ENCODE results near the gene CAMK1G.

Gene CAMK1G

DNA sequence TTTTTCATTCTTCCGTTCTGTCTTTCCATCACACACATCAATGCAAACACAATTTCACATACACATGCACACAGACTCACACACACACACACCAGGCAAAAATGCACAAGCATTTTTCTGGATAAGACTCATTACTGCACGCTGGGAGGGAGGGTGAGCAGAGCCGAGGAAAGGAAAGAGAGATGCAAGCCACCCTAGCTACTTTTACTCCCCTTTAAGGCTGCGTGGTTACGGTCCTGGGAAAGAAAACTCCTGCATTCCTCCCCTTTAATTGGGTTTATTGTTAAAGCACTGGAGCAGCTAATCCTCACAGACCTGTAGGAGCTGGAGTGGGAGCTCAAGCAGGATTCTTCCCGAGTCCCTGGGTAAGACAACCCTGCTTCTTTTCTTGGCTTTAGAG lies at the start of gene CAMK1G:
TSS of gene CAMK1G (plus strand) at position 307 of the 400 bp plus-strand sequence. CDS start 11,270 bp downstream, outside the sequence.
- Histone ChIP-seq H3K9ac (ENCODE audit: low read depth, low read length) (peak within 1 kb of the TSS; percentile 2; the same call in 1 of the 2 replicates), H3K9me3 (ENCODE audit: insufficient read depth, low read depth, low read length) (no peaks in the 10 kb centered on the region; the same call in 1 of the 2 replicates), H3K4me3 (ENCODE audit: low read length) (peak within 1 kb of the TSS; percentile 67), H3K27me3 (ENCODE audit: insufficient read depth, low read length) (peaks cover 34% of the 10 kb centered on the region), H3K36me3 (ENCODE audit: insufficient read depth, low read depth, low read length) (no peaks in the 10 kb centered on the region), H3K27ac (ENCODE audit: low read length) (no peak within 1 kb of the TSS), H3K4me1 (ENCODE audit: insufficient read depth, low read length) (peaks cover 18% of the 10 kb centered on the region)

- no peak overlapping the region for H3K27ac ChIP-seq (ENCODE audit: low read length)
- H3K4me3 ChIP-seq (ENCODE audit: low read length): no peak overlapping the region
- H3K27me3 ChIP-seq (ENCODE audit: insufficient read depth, low read length): no peaks in the 10 kb centered on the region; the same call in 1 of the 2 replicates
- H3K9ac ChIP-seq (ENCODE audit: low read depth, low read length): no peak overlapping the region
- H3K4me1 ChIP-seq (ENCODE audit: insufficient read depth, low read length): peaks cover 4% of the 10 kb centered on the region
- H3K9me3 ChIP-seq (ENCODE audit: insufficient read depth, low read depth, low read length): no peaks in the 10 kb centered on the region
- H3K36me3 ChIP-seq (ENCODE audit: insufficient read depth, low read depth, low read length): no peaks in the 10 kb centered on the region
Measured at GRCh38 chr1:209534496-209535250, 48.8 kb upstream of the CAMK1G start.

DNA sequence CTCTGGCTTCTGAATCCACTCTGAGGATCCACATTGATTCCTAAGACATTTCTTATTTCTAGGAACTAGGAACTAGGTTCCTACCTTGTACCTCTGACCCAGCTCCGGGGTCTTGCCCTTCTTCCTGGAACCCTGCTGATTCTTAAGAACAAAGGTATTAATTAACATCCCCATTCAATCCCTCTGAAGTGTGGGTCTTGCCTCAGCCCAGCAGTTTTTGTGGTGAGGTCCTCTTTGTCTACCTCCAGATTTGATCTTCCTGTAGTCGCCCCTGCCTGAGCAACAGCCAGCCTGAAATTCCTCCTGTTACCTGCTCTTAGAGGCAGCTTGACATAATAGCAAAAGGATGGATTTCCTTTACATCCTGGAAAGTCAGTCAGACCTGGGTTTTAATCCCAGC lies 46.7 kb upstream of the CAMK1G start:
- Histone ChIP-seq H3K27ac (ENCODE audit: low read length) (no peak overlapping the region), H3K36me3 (ENCODE audit: insufficient read depth, low read depth, low read length) (no peaks in the 10 kb centered on the region), H3K4me1 (ENCODE audit: insufficient read depth, low read length) (peaks cover 4% of the 10 kb centered on the region), H3K4me3 (ENCODE audit: low read length) (no peak overlapping the region), H3K9ac (ENCODE audit: low read depth, low read length) (no peak overlapping the region), H3K27me3 (ENCODE audit: insufficient read depth, low read length) (no peaks in the 10 kb centered on the region), H3K9me3 (ENCODE audit: insufficient read depth, low read depth, low read length) (no peaks in the 10 kb centered on the region)

GRCh38 chr1:209537336-209538114 lies 46.0 kb upstream of the CAMK1G start:
- Histone ChIP-seq H3K27me3 (ENCODE audit: insufficient read depth, low read length) (no peaks in the 10 kb centered on the region), H3K4me3 (ENCODE audit: low read length) (no peak overlapping the region)

DNA sequence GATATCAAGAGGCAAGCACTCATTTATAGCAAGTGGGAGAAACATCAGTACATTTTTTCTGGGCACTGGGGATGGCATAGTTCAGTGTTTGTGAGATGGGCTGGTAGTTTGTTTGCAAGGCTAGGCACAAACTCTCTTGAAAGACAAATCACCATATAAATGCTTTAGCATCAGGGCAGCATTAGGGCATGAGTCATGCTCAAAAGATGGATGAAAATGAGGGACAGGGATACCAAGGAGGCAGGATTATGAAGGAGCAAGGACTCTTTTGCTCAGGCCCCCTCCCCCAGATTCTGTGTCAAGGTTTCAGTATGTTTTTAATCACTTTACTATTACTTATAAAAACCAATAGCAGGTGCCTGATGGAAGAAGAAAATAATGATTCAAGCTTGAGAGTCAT lies 43.9 kb upstream of the CAMK1G start:
- no peaks in the 10 kb centered on the region for H3K27me3 ChIP-seq (ENCODE audit: insufficient read depth, low read length)
- no peak overlapping the region for H3K27ac ChIP-seq (ENCODE audit: low read length)
- no peak overlapping the region for H3K9ac ChIP-seq (ENCODE audit: low read depth, low read length)
- no peak overlapping the region for H3K4me3 ChIP-seq (ENCODE audit: low read length)
- no peaks in the 10 kb centered on the region for H3K9me3 ChIP-seq (ENCODE audit: insufficient read depth, low read depth, low read length)
- H3K4me1 ChIP-seq (ENCODE audit: insufficient read depth, low read length): peaks cover 4% of the 10 kb centered on the region
- no peaks in the 10 kb centered on the region for H3K36me3 ChIP-seq (ENCODE audit: insufficient read depth, low read depth, low read length)

More at GRCh38 chr1:209537336-209538114, 46.0 kb upstream of the CAMK1G start:
- H3K9me3 ChIP-seq (ENCODE audit: insufficient read depth, low read depth, low read length): no peaks in the 10 kb centered on the region
- no peak overlapping the region for H3K9ac ChIP-seq (ENCODE audit: low read depth, low read length)
- no peak overlapping the region for H3K27ac ChIP-seq (ENCODE audit: low read length)
- H3K36me3 ChIP-seq (ENCODE audit: insufficient read depth, low read depth, low read length): no peaks in the 10 kb centered on the region
- H3K4me1 ChIP-seq (ENCODE audit: insufficient read depth, low read length): peaks cover 4% of the 10 kb centered on the region

GRCh38 chr1:209542585-209542984 lies 40.9 kb upstream of the CAMK1G start:
- H3K9ac ChIP-seq (ENCODE audit: low read depth, low read length): no peak overlapping the region
- no peak overlapping the region for H3K4me3 ChIP-seq (ENCODE audit: low read length)
- H3K27me3 ChIP-seq (ENCODE audit: insufficient read depth, low read length): peaks cover 6% of the 10 kb centered on the region; the same call in 1 of the 2 replicates
- no peaks in the 10 kb centered on the region; the same call in 1 of the 2 replicates for H3K4me1 ChIP-seq (ENCODE audit: insufficient read depth, low read length)
- H3K36me3 ChIP-seq (ENCODE audit: insufficient read depth, low read depth, low read length): no peaks in the 10 kb centered on the region
- H3K9me3 ChIP-seq (ENCODE audit: insufficient read depth, low read depth, low read length): no peaks in the 10 kb centered on the region
- no peak overlapping the region for H3K27ac ChIP-seq (ENCODE audit: low read length)

GRCh38 chr1:209544098-209544497 lies 39.4 kb upstream of the CAMK1G start:
- no peaks in the 10 kb centered on the region for H3K9me3 ChIP-seq (ENCODE audit: insufficient read depth, low read depth, low read length)
- no peak overlapping the region for H3K27ac ChIP-seq (ENCODE audit: low read length)
- no peak overlapping the region for H3K4me3 ChIP-seq (ENCODE audit: low read length)

GRCh38 chr1:209545423-209545822 lies 38.1 kb upstream of the CAMK1G start:
- Histone ChIP-seq H3K27me3 (ENCODE audit: insufficient read depth, low read length) (peaks cover 14% of the 10 kb centered on the region; the same call in 1 of the 2 replicates), H3K36me3 (ENCODE audit: insufficient read depth, low read depth, low read length) (no peaks in the 10 kb centered on the region), H3K9ac (ENCODE audit: low read depth, low read length) (no peak overlapping the region), H3K27ac (ENCODE audit: low read length) (no peak overlapping the region), H3K4me3 (ENCODE audit: low read length) (no peak overlapping the region), H3K9me3 (ENCODE audit: insufficient read depth, low read depth, low read length) (no peaks in the 10 kb centered on the region), H3K4me1 (ENCODE audit: insufficient read depth, low read length) (peaks cover 6% of the 10 kb centered on the region)

More at GRCh38 chr1:209544098-209544497, 39.4 kb upstream of the CAMK1G start:
- H3K9ac ChIP-seq (ENCODE audit: low read depth, low read length): no peak overlapping the region
- H3K27me3 ChIP-seq (ENCODE audit: insufficient read depth, low read length): peaks cover 12% of the 10 kb centered on the region; the same call in 1 of the 2 replicates
- H3K4me1 ChIP-seq (ENCODE audit: insufficient read depth, low read length): peaks cover 2% of the 10 kb centered on the region
- H3K36me3 ChIP-seq (ENCODE audit: insufficient read depth, low read depth, low read length): no peaks in the 10 kb centered on the region

- Histone ChIP-seq H3K4me3 (ENCODE audit: low read length) (no peak overlapping the region), H3K9me3 (ENCODE audit: insufficient read depth, low read depth, low read length) (no peaks in the 10 kb centered on the region), H3K27ac (ENCODE audit: low read length) (no peak overlapping the region), H3K9ac (ENCODE audit: low read depth, low read length) (no peak overlapping the region), H3K27me3 (ENCODE audit: insufficient read depth, low read length) (peaks cover 22% of the 10 kb centered on the region; the same call in 1 of the 2 replicates), H3K36me3 (ENCODE audit: insufficient read depth, low read depth, low read length) (no peaks in the 10 kb centered on the region), H3K4me1 (ENCODE audit: insufficient read depth, low read length) (peaks cover 6% of the 10 kb centered on the region)
Measured at GRCh38 chr1:209546390-209547085, 37.0 kb upstream of the CAMK1G start.

- H3K4me1 ChIP-seq (ENCODE audit: insufficient read depth, low read length): peaks cover 10% of the 10 kb centered on the region
- H3K27ac ChIP-seq (ENCODE audit: low read length): no peak overlapping the region
- H3K36me3 ChIP-seq (ENCODE audit: insufficient read depth, low read depth, low read length): no peaks in the 10 kb centered on the region
- H3K27me3 ChIP-seq (ENCODE audit: insufficient read depth, low read length): peaks cover 22% of the 10 kb centered on the region; the same call in 1 of the 2 replicates
- no peak overlapping the region for H3K4me3 ChIP-seq (ENCODE audit: low read length)
- H3K9ac ChIP-seq (ENCODE audit: low read depth, low read length): no peak overlapping the region
- H3K9me3 ChIP-seq (ENCODE audit: insufficient read depth, low read depth, low read length): no peaks in the 10 kb centered on the region
Measured at GRCh38 chr1:209547626-209548025, 35.9 kb upstream of the CAMK1G start.

DNA sequence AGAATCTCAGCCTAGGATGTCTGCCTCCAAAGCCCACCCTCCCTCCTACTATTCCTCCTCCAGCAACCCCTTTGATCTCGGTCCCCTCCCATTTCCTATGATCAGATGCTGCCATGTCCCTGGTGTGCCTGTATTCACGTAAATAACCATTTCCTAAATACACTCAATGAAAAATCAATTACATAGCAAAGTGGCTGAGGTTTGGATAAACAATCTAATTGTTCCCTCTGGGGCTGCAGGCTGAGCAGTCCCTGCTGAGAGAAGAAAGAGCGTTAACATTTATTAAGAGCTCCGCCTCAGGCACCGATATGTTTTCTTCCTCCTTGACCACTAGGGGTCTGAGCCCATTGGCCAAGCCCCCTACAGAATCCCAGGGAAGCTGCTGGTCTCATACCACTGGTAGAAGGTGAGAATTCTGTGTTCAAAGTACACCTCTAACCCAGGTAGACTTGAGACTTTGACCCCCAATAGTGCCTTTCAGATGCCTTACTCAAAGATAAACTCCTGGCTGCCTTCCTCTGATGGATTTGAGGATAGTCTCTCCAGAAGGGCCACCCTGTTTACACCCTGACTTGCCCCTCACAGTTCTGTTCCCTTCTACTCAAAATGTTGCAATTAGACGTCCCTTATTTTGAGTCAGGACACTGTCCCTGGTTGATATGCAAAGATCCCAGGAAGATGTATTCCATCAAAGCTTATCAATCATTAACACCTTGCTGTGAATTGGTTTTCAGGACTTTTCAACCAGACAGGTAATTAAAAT lies 33.9 kb upstream of the CAMK1G start:
- Histone ChIP-seq H3K4me1 (ENCODE audit: insufficient read depth, low read length) (peaks cover 19% of the 10 kb centered on the region), H3K27me3 (ENCODE audit: insufficient read depth, low read length) (peaks cover 22% of the 10 kb centered on the region; the same call in 1 of the 2 replicates), H3K9ac (ENCODE audit: low read depth, low read length) (no peak overlapping the region), H3K27ac (ENCODE audit: low read length) (no peak overlapping the region), H3K4me3 (ENCODE audit: low read length) (0 out of 2 replicates have a peak overlapping the region, but pooled peaks have one; percentile 25), H3K9me3 (ENCODE audit: insufficient read depth, low read depth, low read length) (no peaks in the 10 kb centered on the region), H3K36me3 (ENCODE audit: insufficient read depth, low read depth, low read length) (no peaks in the 10 kb centered on the region)
